LNCaP clone FGC (cell line): ENCODE data around the gene TNIP2.

Experiments used
- DNase-seq: peaks from one replicate; pipeline ENCODE4 v3.0.0-alpha.2; 2011; ENCODE audit warnings: low read depth
- H3K4me3 ChIP-seq: 2 replicates; pipeline ENCODE4 v1.5.1; 2011; ENCODE audit warnings: mild to moderate bottlenecking, low read depth, low read length, control low read depth
- TF ChIP-seq, protein P1 (sequence below): IDR thresholded peaks from 2 replicates; pipeline ENCODE4 v1.5.1; 2012; ENCODE audit warnings: mild to moderate bottlenecking; ENCODE audit not compliant: control insufficient read depth, insufficient read depth; ENCODE audit errors: extremely low read depth

The TNIP2 gene

GRCh38 chr4:2756691-2757350 lies 685 bp upstream of the TNIP2 start:
- DNase-seq = no peak
- peak overlapping the region; percentile 43 for H3K4me3 ChIP-seq
- TF ChIP-seq, protein P1, sequence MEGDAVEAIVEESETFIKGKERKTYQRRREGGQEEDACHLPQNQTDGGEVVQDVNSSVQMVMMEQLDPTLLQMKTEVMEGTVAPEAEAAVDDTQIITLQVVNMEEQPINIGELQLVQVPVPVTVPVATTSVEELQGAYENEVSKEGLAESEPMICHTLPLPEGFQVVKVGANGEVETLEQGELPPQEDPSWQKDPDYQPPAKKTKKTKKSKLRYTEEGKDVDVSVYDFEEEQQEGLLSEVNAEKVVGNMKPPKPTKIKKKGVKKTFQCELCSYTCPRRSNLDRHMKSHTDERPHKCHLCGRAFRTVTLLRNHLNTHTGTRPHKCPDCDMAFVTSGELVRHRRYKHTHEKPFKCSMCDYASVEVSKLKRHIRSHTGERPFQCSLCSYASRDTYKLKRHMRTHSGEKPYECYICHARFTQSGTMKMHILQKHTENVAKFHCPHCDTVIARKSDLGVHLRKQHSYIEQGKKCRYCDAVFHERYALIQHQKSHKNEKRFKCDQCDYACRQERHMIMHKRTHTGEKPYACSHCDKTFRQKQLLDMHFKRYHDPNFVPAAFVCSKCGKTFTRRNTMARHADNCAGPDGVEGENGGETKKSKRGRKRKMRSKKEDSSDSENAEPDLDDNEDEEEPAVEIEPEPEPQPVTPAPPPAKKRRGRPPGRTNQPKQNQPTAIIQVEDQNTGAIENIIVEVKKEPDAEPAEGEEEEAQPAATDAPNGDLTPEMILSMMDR = no peak

GRCh38 chr4:2754848-2755819 lies 1.0 kb downstream of the TNIP2 start:
- H3K4me3 ChIP-seq = peak overlapping the region; percentile 69
- no peak for DNase-seq
- TF ChIP-seq, protein P1 = no peak

- no peak overlapping the region for H3K4me3 ChIP-seq
- peak; percentile 40 for DNase-seq
- TF ChIP-seq, protein P1 = no peak
Observed at GRCh38 chr4:2753436-2753835, 2.7 kb downstream of the TNIP2 start.

DNA sequence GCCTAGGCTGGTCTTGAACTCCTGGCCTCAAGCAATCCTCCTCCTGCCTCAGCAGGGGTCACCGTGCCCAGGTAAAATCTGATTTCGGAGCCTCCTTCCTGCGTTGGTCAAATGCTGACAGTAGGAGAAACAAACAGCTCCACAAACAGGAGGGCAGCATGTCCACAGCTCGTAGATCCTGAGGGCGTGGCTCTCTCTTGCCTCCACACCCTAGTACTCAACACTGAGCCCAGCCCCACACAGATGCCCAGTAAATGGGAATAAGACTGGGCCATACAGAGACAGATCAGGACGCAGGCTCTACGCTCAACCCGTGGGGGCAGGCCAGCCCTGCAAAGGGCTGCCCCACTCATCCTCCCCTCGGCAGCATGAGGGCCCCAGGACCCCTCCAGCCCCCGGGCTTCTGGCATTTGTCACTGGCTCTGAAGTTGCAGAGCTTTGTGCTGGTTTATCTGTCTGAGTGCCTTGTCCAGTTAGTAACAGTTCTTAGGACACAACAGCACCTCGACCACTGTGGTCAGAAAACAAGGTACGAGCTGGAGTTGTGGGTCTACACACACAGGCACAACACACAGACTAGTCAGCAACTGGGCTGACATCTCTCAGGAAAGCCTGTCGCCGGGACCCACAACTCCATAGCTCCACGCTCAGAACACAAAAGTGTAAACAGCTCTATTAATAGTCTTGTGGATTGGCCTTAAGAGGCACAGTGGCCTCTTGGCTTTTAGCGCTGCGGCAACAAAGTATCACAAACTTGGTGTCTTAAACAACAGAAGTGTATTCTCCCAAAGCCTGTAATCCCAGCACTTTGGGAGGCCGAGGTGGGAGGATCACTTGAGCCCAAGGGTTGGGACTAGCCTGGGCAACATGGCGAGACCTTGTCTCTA lies 5.2 kb downstream of the TNIP2 start:
- TF ChIP-seq, protein P1 = no peak
- H3K4me3 ChIP-seq = no peak overlapping the region
- DNase-seq = no peak

DNA sequence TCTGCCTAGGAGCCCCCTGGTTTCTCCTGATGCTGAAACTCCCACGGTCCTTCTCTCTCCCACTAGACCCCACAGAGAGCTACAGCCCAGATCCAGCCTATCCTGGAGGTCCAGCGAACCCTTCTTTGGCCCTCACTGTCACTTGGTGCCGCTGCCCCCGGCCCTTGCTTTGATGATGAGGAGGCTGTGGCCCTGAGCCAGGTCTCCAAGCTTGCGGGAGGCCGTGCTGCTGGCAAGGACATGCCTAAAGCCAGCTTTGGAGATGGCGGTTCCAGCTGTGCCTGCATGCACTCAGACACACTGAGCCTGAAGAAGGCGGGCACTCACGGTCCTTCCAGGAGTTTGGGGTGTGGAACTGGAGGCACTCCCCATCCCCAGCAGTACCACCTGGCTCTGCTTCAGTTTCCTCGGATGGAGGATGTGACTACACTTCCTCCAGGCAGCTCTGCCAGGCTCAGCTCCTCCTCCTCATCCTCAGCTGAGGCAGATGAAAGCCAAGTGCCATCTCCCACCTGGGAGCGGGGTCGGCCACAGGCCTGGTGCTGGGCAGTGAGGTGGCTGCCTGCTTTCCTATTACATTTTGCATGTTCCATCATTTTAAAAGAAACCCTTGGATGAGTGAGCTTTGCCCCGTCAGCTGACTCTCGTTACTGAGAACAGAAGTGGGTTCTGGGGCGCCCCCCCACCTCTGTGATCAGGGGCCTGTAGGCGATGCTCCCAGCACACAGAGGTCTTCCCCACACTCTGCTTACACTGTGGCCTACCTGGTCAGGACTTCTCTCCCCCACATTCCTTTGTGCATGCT lies 9.0 kb downstream of the TNIP2 start:
- no peak overlapping the region for H3K4me3 ChIP-seq
- DNase-seq = no peak
- TF ChIP-seq, protein P1 = no peak

- TF ChIP-seq, protein P1 = no peak
- no peak for DNase-seq
- no peak overlapping the region for H3K4me3 ChIP-seq
Observed at GRCh38 chr4:2745981-2746806, 9.9 kb downstream of the TNIP2 start.
